Stomach (tissue), 9 donors: ENCODE measurements around the gene RFTN1. TPM values are rescaled to one million over a fixed set of nuclear protein-coding genes. Genes with fewer than 3 reads are reported as not detected.

Experiments
- DNase-seq, 2 donors: peaks; one replicate each; pipeline versions ENCODE4 v3.0.0 to v3.0.0-alpha.2; 2013 to 2019
- H3K27ac ChIP-seq, 5 donors: fragments of 200-600 bp in 4 of 5; sonication (generic) in 4 of 5; one replicate each; pipeline ENCODE4 v1.5.1; 2013 to 2019; ENCODE audit warnings: mild to moderate bottlenecking in 1 of 5, moderate library complexity in 1 of 5
- H3K27me3 ChIP-seq, 3 donors: fragments of 200-600 bp; sonication (generic); one replicate each; pipeline ENCODE4 v1.5.1; 2017 to 2019; ENCODE audit warnings: mixed run types in 1 of 3
- H3K36me3 ChIP-seq, 4 donors: fragments of 200-600 bp; sonication (generic); 1 replicate in 3 of 4; 2 replicates in 1 of 4; pipeline ENCODE4 v1.5.1; 2016 to 2019
- H3K4me1 ChIP-seq, 4 donors: fragments of 200-600 bp; sonication (generic); one replicate each; pipeline ENCODE4 v1.5.1; 2016 to 2019
- H3K4me3 ChIP-seq, 4 donors: fragments of 200-600 bp; sonication (generic) in 3 of 4; one replicate each; pipeline ENCODE4 v1.5.1; 2016 to 2019; ENCODE audit warnings: mild to moderate bottlenecking in 1 of 4
- H3K9me3 ChIP-seq, 4 donors: fragments of 200-600 bp; sonication (generic); one replicate each; pipeline ENCODE4 v1.5.1; 2016 to 2019
- CTCF ChIP-seq, 7 experiments: fragments of 450-650 bp in 4 of 7; fragments of 200-600 bp in 3 of 7; sonication (generic) in 3 of 7; IDR thresholded peaks; one replicate each; pipeline ENCODE4 v1.5.1; 2016 to 2019; ENCODE audit warnings: antibody characterized with exemption in 7 of 7, control low read depth in 2 of 7, mild to moderate bottlenecking in 1 of 7
- EP300 ChIP-seq: sonication (generic); formaldehyde crosslinking; IDR thresholded peaks from one replicate; pipeline ENCODE4 v1.6.1; 2017; ENCODE audit warnings: antibody characterized with exemption
- POLR2A ChIP-seq, 4 donors: fragments of 450-650 bp; IDR thresholded peaks; one replicate each; pipeline ENCODE4 v1.6.1; 2016; ENCODE audit warnings: antibody characterized with exemption in 4 of 4, control low read depth in 2 of 4, mild to moderate bottlenecking in 1 of 4, moderate library complexity in 1 of 4
- POLR2AphosphoS5 ChIP-seq, 3 donors: sonication (generic); formaldehyde crosslinking; IDR thresholded peaks; one replicate each; pipeline ENCODE4 v1.6.1; 2016; ENCODE audit warnings: antibody characterized with exemption in 3 of 3
- WGBS, 5 donors: extraction: QIAGEN DNeasy Blood & Tissue Kit in 3 of 5; methylation state at CpG; one replicate each; pipeline versions ENCODE4 v1.1.5 to v1.1.7; 2013 to 2018; 5-methylcytosine and 5-hydroxymethylcytosine counted together
- intact Hi-C: fragments of 100-400 bp; cut with DNase I; formaldehyde crosslinking; loops from one replicate; pipeline ENCODE4 v1.15.1; 2023; ENCODE audit warnings: low total_unique reads
- polyA plus RNA-seq, 3 donors: library from polyadenylated mRNA; stranded (reverse); fragments of 200-250 nt; gene quantifications; one replicate each; pipeline ENCODE4 v1.2.3, GENCODE V29; 2013
- total RNA-seq, 5 donors: library from RNA; depleted of rRNA; stranded (reverse); fragments of >200 nt; gene quantifications; one replicate each; pipeline versions ENCODE4 v1.1.0 to v1.2.3, GENCODE V29; 2014 to 2016
- donor health status: healthy with polysubstance abuse.
- donor health status: Bipolar disorder and iron deficiency.
- donor health status: healthy.

RFTN1 gene
- total and polyA plus RNA-seq, 8 donors, result 4.6 to 103 (median 18.9) TPM

GRCh38 chr3:16329036-16329825 lies 184.3 kb downstream of the RFTN1 start:
- H3K4me3 ChIP-seq, result no peak overlapping the region
- intact Hi-C loops, result no loop called here
- peaks cover 0 to 11% (median 5%) of the 10 kb centered on the region in 4 donors for H3K9me3 ChIP-seq
- peaks cover 0 to 70% (median 49%) of the 10 kb centered on the region in 4 donors for H3K36me3 ChIP-seq
- WGBS, 5 donors, result 80 to 86% (median 81%) methylated on average over 15 of the region's 15 CpGs
- H3K27ac ChIP-seq, result no peak overlapping the region
- peak in 1 of 2 donors; percentile 23 for DNase-seq
- peaks cover 0 to 9% (median 0%) of the 10 kb centered on the region in 4 donors for H3K4me1 ChIP-seq
- H3K27me3 ChIP-seq, result no peaks in the 10 kb centered on the region
- TF ChIP-seq POLR2A (IDR thresholded peaks at IDR 0.05), result no peak
- TF ChIP-seq EP300, result no peak
- no peak for TF ChIP-seq CTCF (IDR thresholded peaks at IDR 0.05)
- no peak for TF ChIP-seq POLR2AphosphoS5 (IDR thresholded peaks at IDR 0.05)

GRCh38 chr3:16328124-16328523 lies 185.4 kb downstream of the RFTN1 start:
- WGBS, 5 donors, result 87 to 100% (median 96%) methylated on average over 5 to 6 of the region's 6 CpGs
- no peak for TF ChIP-seq CTCF (IDR thresholded peaks at IDR 0.05)
- no peak for TF ChIP-seq POLR2A (IDR thresholded peaks at IDR 0.05)
- TF ChIP-seq EP300, result no peak
- no peak for TF ChIP-seq POLR2AphosphoS5 (IDR thresholded peaks at IDR 0.05)
- intact Hi-C loops, result no loop called here
- Histone ChIP-seq H3K4me3 (no peak overlapping the region), H3K27me3 (no peaks in the 10 kb centered on the region), H3K4me1 (peaks cover 0 to 9% (median 0%) of the 10 kb centered on the region in 4 donors), H3K27ac (no peak overlapping the region), H3K9me3 (peaks cover 0 to 11% (median 5%) of the 10 kb centered on the region in 4 donors), H3K36me3 (peaks cover 5 to 77% (median 60%) of the 10 kb centered on the region in 4 donors)
- no peak for DNase-seq

- no peaks in the 10 kb centered on the region for H3K27me3 ChIP-seq
- H3K4me3 ChIP-seq, result no peak overlapping the region
- peaks cover 0 to 9% (median 4%) of the 10 kb centered on the region in 4 donors for H3K9me3 ChIP-seq
- intact Hi-C loops, result no loop called here
- 76 to 90% (median 87%) methylated on average over 15 of the region's 15 CpGs for WGBS, 5 donors
- H3K36me3 ChIP-seq, result peaks cover 16 to 89% (median 69%) of the 10 kb centered on the region in 4 donors
- H3K4me1 ChIP-seq, result peaks cover 0 to 9% (median 0%) of the 10 kb centered on the region in 4 donors
- TF ChIP-seq EP300, result no peak
- no peak for TF ChIP-seq POLR2AphosphoS5 (IDR thresholded peaks at IDR 0.05)
- no peak for TF ChIP-seq CTCF (IDR thresholded peaks at IDR 0.05)
- TF ChIP-seq POLR2A (IDR thresholded peaks at IDR 0.05), result no peak
- H3K27ac ChIP-seq, result no peak overlapping the region
- no peak for DNase-seq
Measured at GRCh38 chr3:16326724-16327349, 186.7 kb downstream of the RFTN1 start.

- Histone ChIP-seq H3K9me3 (peaks cover 0 to under 1% (median 0%) of the 10 kb centered on the region in 4 donors), H3K4me1 (peaks cover 0 to 9% (median 0%) of the 10 kb centered on the region in 4 donors), H3K36me3 (peaks cover 17 to 91% (median 79%) of the 10 kb centered on the region in 4 donors), H3K27me3 (no peaks in the 10 kb centered on the region), H3K27ac (no peak overlapping the region), H3K4me3 (no peak overlapping the region)
- 98 to 100% (median 99%) methylated on average over 3 to 4 of the region's 4 CpGs for WGBS, 5 donors
- intact Hi-C loops, result no loop called here
- TF ChIP-seq CTCF (IDR thresholded peaks at IDR 0.05) (no peak), POLR2A (IDR thresholded peaks at IDR 0.05) (no peak), EP300 (no peak), POLR2AphosphoS5 (IDR thresholded peaks at IDR 0.05) (no peak)
- no peak for DNase-seq
Measured at GRCh38 chr3:16325850-16326249, 187.6 kb downstream of the RFTN1 start.
